ENCODE measurements around the gene DSG3.
"Not testable (repeated sequence)": the region's sequence is repeated elsewhere in the genome, so short reads cannot be mapped to it uniquely, and the experiment has no call there.

Gene DSG3

GRCh38 chr18:31494705-31495244 lies 47.2 kb downstream of the DSG3 start:
- DNase-seq = not testable (repeated sequence)

GRCh38 chr18:31497404-31497835 lies 49.9 kb downstream of the DSG3 start:
- no peak for DNase-seq

- DNase-seq = peak; percentile 31 to 46
These were observed 50.5 kb downstream of the DSG3 start, which contains the start of gene DSG2 for GRCh38 chr18:31497836-31498573. DSG2 (plus strand) TSS chr18:31498177; CDS start chr18:31498252, 75 bp downstream.

GRCh38 chr18:31498574-31499524 lies 51.3 kb downstream of the DSG3 start:
- no peak for DNase-seq

- no peak for DNase-seq
These were observed 52.6 kb downstream of the DSG3 start for GRCh38 chr18:31500051-31500688.

GRCh38 chr18:31503011-31503410 lies 55.5 kb downstream of the DSG3 start:
- no peak for DNase-seq

- no peak for DNase-seq
These were observed 57.1 kb downstream of the DSG3 start for GRCh38 chr18:31504455-31505147.

GRCh38 chr18:31505156-31505555 lies 57.6 kb downstream of the DSG3 start:
- no peak for DNase-seq

- no peak for DNase-seq
These were observed 58.6 kb downstream of the DSG3 start for GRCh38 chr18:31506024-31506742.

GRCh38 chr18:31507124-31507523 lies 59.6 kb downstream of the DSG3 start:
- not testable (repeated sequence) for DNase-seq

- no peak for DNase-seq
These were observed 61.2 kb downstream of the DSG3 start for GRCh38 chr18:31508781-31509180.

GRCh38 chr18:31509571-31509970 lies 62.0 kb downstream of the DSG3 start:
- no peak for DNase-seq

GRCh38 chr18:31510319-31510718 lies 62.8 kb downstream of the DSG3 start:
- DNase-seq = no peak

GRCh38 chr18:31511098-31511497 lies 63.6 kb downstream of the DSG3 start:
- no peak for DNase-seq

- DNase-seq = no peak
These were observed 64.7 kb downstream of the DSG3 start for GRCh38 chr18:31512203-31512764.

GRCh38 chr18:31513189-31513935 lies 65.8 kb downstream of the DSG3 start:
- no peak for DNase-seq

GRCh38 chr18:31516437-31516836 lies 68.9 kb downstream of the DSG3 start:
- DNase-seq = no peak

GRCh38 chr18:31526374-31526773 lies 78.8 kb downstream of the DSG3 start:
- DNase-seq = no peak
